Cardiac fibroblast (primary cell): Measurements from ENCODE around the gene CFAP99.

Source experiments
- DNase-seq, 2 donors: peaks; one replicate each; pipeline versions ENCODE4 v3.0.0 to v3.0.0-alpha.2; 2010; ENCODE audit warnings: low read depth in 2 of 2
- H3K4me3 ChIP-seq, 2 donors: replicated peaks in 1 of 2; 1 replicate in 1 of 2; 2 replicates in 1 of 2; pipeline ENCODE4 v1.5.1; 2011; ENCODE audit warnings: low read depth in 2 of 2, low read length in 2 of 2, mild to moderate bottlenecking in 2 of 2, moderate library complexity in 1 of 2
- TF ChIP-seq, protein P1 (sequence below): IDR thresholded peaks from one replicate; pipeline ENCODE4 v1.5.1; 2011; ENCODE audit warnings: low read depth, mild to moderate bottlenecking, low read length, inconsistent platforms

CFAP99 gene

GRCh38 chr4:2423695-2424094 is 4.9 kb downstream of the CFAP99 start:
- H3K4me3 ChIP-seq: no peak overlapping the region
- TF ChIP-seq, protein P1, sequence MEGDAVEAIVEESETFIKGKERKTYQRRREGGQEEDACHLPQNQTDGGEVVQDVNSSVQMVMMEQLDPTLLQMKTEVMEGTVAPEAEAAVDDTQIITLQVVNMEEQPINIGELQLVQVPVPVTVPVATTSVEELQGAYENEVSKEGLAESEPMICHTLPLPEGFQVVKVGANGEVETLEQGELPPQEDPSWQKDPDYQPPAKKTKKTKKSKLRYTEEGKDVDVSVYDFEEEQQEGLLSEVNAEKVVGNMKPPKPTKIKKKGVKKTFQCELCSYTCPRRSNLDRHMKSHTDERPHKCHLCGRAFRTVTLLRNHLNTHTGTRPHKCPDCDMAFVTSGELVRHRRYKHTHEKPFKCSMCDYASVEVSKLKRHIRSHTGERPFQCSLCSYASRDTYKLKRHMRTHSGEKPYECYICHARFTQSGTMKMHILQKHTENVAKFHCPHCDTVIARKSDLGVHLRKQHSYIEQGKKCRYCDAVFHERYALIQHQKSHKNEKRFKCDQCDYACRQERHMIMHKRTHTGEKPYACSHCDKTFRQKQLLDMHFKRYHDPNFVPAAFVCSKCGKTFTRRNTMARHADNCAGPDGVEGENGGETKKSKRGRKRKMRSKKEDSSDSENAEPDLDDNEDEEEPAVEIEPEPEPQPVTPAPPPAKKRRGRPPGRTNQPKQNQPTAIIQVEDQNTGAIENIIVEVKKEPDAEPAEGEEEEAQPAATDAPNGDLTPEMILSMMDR: no peak
- DNase-seq: no peak

DNA sequence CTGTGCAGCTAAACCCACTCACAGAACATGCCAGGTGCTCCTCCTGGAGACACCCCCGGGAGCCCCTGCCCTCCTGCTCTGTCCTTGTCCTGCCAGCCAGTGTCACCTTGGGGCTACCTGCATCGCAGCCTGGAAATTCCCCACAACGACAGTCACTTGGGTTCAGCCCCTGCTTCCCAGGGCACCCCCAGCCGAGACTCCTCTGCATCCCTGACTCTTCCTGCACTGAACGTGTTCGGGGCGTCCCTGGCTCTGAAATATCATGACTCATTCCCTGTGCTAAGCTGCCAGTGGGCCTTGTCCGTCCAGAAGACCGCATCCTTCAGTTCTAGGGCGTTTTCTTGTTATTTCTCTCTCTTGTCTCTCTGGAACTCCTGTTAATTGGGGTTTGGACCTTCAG is 5.8 kb downstream of the CFAP99 start:
- DNase-seq: peak; percentile 37 to 50
- TF ChIP-seq, protein P1: no peak
- H3K4me3 ChIP-seq: no peak overlapping the region

GRCh38 chr4:2425386-2426068 is 6.8 kb downstream of the CFAP99 start:
- no peak for DNase-seq
- no peak overlapping the region for H3K4me3 ChIP-seq
- TF ChIP-seq, protein P1: no peak

DNA sequence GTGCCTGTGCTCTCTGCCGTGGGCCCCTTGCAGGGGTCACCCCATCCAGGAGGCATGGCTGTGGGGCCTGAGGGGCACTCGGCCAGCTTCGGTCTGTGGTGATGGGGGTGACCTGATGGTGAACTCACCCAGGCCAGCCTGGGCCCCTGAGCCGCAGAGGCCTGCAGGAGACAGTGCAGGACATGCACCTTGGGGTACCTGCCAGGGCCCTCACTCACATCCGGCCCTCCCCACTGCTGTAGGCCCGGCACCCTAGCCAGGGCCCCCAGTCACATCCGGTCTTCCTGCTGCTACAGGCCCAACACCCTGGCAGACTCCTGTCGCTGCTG is 7.3 kb downstream of the CFAP99 start:
- TF ChIP-seq, protein P1: no peak
- DNase-seq: no peak

GRCh38 chr4:2426711-2427275 is 8.0 kb downstream of the CFAP99 start:
- no peak for DNase-seq
- H3K4me3 ChIP-seq: no peak overlapping the region
- TF ChIP-seq, protein P1: no peak

More for the DNA sequence above, 7.3 kb downstream of the CFAP99 start:
- H3K4me3 ChIP-seq: no peak overlapping the region

- TF ChIP-seq, protein P1: no peak
- no peak for DNase-seq
- no peak overlapping the region for H3K4me3 ChIP-seq
Observed at GRCh38 chr4:2427383-2428334, 8.9 kb downstream of the CFAP99 start.
